Progenitor cell of endocrine pancreas (in vitro differentiated cells): Measurements from ENCODE around the gene NATD1. TPM values are rescaled to one million over a fixed set of nuclear protein-coding genes. Genes with fewer than 3 reads are reported as not detected.

Source experiments
- DNase-seq: peaks from one replicate; pipeline ENCODE4 v3.0.0; 2021; ENCODE audit warnings: low spot score; ENCODE audit not compliant: unreplicated experiment
- H3K27ac Mint-ChIP-seq: 2 replicates; pipeline ENCODE4 v1.8.0; 2021; ENCODE audit warnings: mild to moderate bottlenecking, moderate library complexity, mixed read lengths
- H3K27me3 Mint-ChIP-seq: 2 replicates; pipeline ENCODE4 v1.8.0; 2021; ENCODE audit warnings: mixed read lengths
- H3K36me3 Mint-ChIP-seq: 2 replicates; pipeline ENCODE4 v1.8.0; 2022; ENCODE audit warnings: mixed read lengths; ENCODE audit not compliant: insufficient read depth
- H3K4me1 Mint-ChIP-seq: 2 replicates; pipeline ENCODE4 v1.8.0; 2021; ENCODE audit warnings: low read depth, mixed read lengths
- H3K4me3 Mint-ChIP-seq: 2 replicates; pipeline ENCODE4 v1.8.0; 2021; ENCODE audit warnings: low read depth, mild to moderate bottlenecking, moderate library complexity, mixed read lengths
- H3K9me3 Mint-ChIP-seq: 2 replicates; pipeline ENCODE4 v1.8.0; 2021; ENCODE audit warnings: low read depth, mixed read lengths
- total RNA-seq: library from RNA; stranded (reverse); gene quantifications from 2 replicates; pipeline ENCODE4 v1.2.1, GENCODE V29; 2021
- TF ChIP-seq, protein P1 (sequence below): fragments of 200-600 bp; sonication (generic); IDR thresholded peaks from one replicate; pipeline ENCODE4 v1.5.0; 2021; ENCODE audit warnings: antibody characterized with exemption, mild to moderate bottlenecking; ENCODE audit not compliant: unreplicated experiment

Gene NATD1
- total RNA-seq, 1 donor from 2014 or later = 13.5 TPM

- Mint-ChIP-seq H3K27me3 (peaks cover 3% of the 10 kb centered on the region), H3K27ac (no peak overlapping the region), H3K4me1 (no peaks in the 10 kb centered on the region), H3K36me3 (no peaks in the 10 kb centered on the region), H3K9me3 (no peaks in the 10 kb centered on the region), H3K4me3 (no peak overlapping the region)
- TF ChIP-seq, protein P1, sequence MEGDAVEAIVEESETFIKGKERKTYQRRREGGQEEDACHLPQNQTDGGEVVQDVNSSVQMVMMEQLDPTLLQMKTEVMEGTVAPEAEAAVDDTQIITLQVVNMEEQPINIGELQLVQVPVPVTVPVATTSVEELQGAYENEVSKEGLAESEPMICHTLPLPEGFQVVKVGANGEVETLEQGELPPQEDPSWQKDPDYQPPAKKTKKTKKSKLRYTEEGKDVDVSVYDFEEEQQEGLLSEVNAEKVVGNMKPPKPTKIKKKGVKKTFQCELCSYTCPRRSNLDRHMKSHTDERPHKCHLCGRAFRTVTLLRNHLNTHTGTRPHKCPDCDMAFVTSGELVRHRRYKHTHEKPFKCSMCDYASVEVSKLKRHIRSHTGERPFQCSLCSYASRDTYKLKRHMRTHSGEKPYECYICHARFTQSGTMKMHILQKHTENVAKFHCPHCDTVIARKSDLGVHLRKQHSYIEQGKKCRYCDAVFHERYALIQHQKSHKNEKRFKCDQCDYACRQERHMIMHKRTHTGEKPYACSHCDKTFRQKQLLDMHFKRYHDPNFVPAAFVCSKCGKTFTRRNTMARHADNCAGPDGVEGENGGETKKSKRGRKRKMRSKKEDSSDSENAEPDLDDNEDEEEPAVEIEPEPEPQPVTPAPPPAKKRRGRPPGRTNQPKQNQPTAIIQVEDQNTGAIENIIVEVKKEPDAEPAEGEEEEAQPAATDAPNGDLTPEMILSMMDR = peak; percentile 61
- no peak for DNase-seq
Observed at GRCh38 chr17:21239680-21240368, 13.4 kb downstream of the NATD1 start.

GRCh38 chr17:21235921-21236320, 17.3 kb downstream of the NATD1 start:
- no peak for DNase-seq
- peaks cover 3% of the 10 kb centered on the region for H3K27me3 Mint-ChIP-seq
- H3K36me3 Mint-ChIP-seq = no peaks in the 10 kb centered on the region
- peaks cover 5% of the 10 kb centered on the region for H3K9me3 Mint-ChIP-seq
- no peaks in the 10 kb centered on the region for H3K4me1 Mint-ChIP-seq
- TF ChIP-seq, protein P1 = no peak
- H3K4me3 Mint-ChIP-seq = no peak overlapping the region
- no peak overlapping the region for H3K27ac Mint-ChIP-seq

- peaks cover 5% of the 10 kb centered on the region for H3K9me3 Mint-ChIP-seq
- H3K27me3 Mint-ChIP-seq = peaks cover 3% of the 10 kb centered on the region
- no peak overlapping the region for H3K27ac Mint-ChIP-seq
- no peak overlapping the region for H3K4me3 Mint-ChIP-seq
- TF ChIP-seq, protein P1 = no peak
- H3K36me3 Mint-ChIP-seq = no peaks in the 10 kb centered on the region
- no peak for DNase-seq
- H3K4me1 Mint-ChIP-seq = no peaks in the 10 kb centered on the region
Observed at GRCh38 chr17:21233581-21234347, 19.4 kb downstream of the NATD1 start.

- Mint-ChIP-seq H3K9me3 (peaks cover 5% of the 10 kb centered on the region), H3K27ac (no peak overlapping the region), H3K36me3 (no peaks in the 10 kb centered on the region), H3K27me3 (no peaks in the 10 kb centered on the region), H3K4me3 (no peak overlapping the region), H3K4me1 (no peaks in the 10 kb centered on the region)
- DNase-seq = no peak
- TF ChIP-seq, protein P1 = no peak
Observed at GRCh38 chr17:21232033-21232749, 21.0 kb downstream of the NATD1 start.

DNA sequence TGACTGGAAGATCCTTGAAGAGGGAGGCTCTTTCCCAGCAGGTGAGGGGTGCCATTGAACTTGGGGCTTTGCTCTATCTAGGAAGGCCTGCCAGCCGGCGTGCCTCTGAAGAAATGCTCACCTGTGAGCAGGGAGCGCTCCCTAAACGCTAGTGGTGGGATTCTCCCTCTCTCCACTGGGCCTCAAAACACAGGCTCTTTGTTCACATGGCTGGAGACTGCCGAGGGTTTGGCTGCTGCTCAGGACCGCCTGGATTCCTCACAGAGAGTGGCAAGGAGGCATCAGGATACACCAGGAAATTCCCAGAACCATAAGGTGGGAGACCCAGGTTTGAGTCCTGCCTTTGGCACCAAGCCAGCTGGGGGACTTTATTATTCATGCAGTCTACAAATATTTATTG, 21.7 kb downstream of the NATD1 start:
- no peak overlapping the region for H3K4me3 Mint-ChIP-seq
- H3K4me1 Mint-ChIP-seq = no peaks in the 10 kb centered on the region
- no peaks in the 10 kb centered on the region for H3K27me3 Mint-ChIP-seq
- no peak for DNase-seq
- TF ChIP-seq, protein P1 = no peak
- no peak overlapping the region for H3K27ac Mint-ChIP-seq
- H3K36me3 Mint-ChIP-seq = no peaks in the 10 kb centered on the region
- peaks cover 5% of the 10 kb centered on the region for H3K9me3 Mint-ChIP-seq
